ENCODE results near the gene HOXA7. TPM values are rescaled to one million over a fixed set of nuclear protein-coding genes. Genes with fewer than 3 reads are reported as not detected.

HOXA7 gene
- total RNA-seq (not detected), polyA plus RNA-seq (not detected)

- H3K4me1 ChIP-seq (ENCODE audit: insufficient read depth, low read length) = peaks cover 53% of the 10 kb centered on the region
- intact Hi-C loops (cut with micrococcal nuclease) = no loop called here
- no peaks in the 10 kb centered on the region for H3K9me3 ChIP-seq (ENCODE audit: control insufficient read depth in 1 of 2, low read length in 2 of 2)
- ChIA-PET POLR2A (ENCODE audit: partially characterized antibody) (interaction anchor here (0.6 to 1.1 kb wide), 3 partner anchors 16 to 376 kb away, joined by 3 read pairs; no protein-coding TSS in a partner anchor), CTCF (ENCODE audit: partially characterized antibody) (interaction anchor here (0.9 to 1.5 kb wide), 5 partner anchors 12 to 788 kb away, joined by 3 to 6 read pairs (median 4); partner anchors contain the start of gene HOXA10)
- H3K27ac ChIP-seq (ENCODE audit: low read depth, low read length) = no peak within 1 kb of the TSS
- Mint-ChIP-seq H3K27ac (peak within 1 kb of the TSS in 5 of 7 donors; percentile 70 to 93 (median 88)), H3K9me3 (peaks cover 0 to 43% (median 0%) of the 10 kb centered on the region in 8 donors), H3K4me3 (peak within 1 kb of the TSS in 7 of 8 donors; percentile 38 to 88 (median 74)), H3K36me3 (peaks cover 0 to 3% of the 10 kb centered on the region in 2 donors), H3K27me3 (peaks cover 73 to 78% of the 10 kb centered on the region in 2 donors), H3K4me1 (peaks cover 28 to 80% (median 45%) of the 10 kb centered on the region in 4 donors)
- H3K4me3 ChIP-seq (ENCODE audit: low read length in 2 of 2) = no peak within 1 kb of the TSS
- no peaks in the 10 kb centered on the region for H3K36me3 ChIP-seq (ENCODE audit: insufficient read depth, low read length)
- peaks cover 86% of the 10 kb centered on the region for H3K27me3 ChIP-seq (ENCODE audit: insufficient read depth, low read length)
- DNase-seq = no peak
Observed at GRCh38 chr7:27156508-27156898, at the start of gene HOXA7. TSS of gene HOXA7 (minus strand) at chr7:27156675. CDS start at chr7:27156545, 130 bp downstream.

GRCh38 chr7:27205325-27206280, 49.1 kb upstream of the HOXA7 start:
- POLR2A ChIA-PET (ENCODE audit: partially characterized antibody) = no interaction called here
- Histone ChIP-seq H3K36me3 (ENCODE audit: insufficient read depth, low read length) (no peaks in the 10 kb centered on the region), H3K27ac (ENCODE audit: low read depth, low read length) (no peak overlapping the region), H3K4me3 (ENCODE audit: low read length in 2 of 2) (no peak overlapping the region), H3K27me3 (ENCODE audit: insufficient read depth, low read length) (peaks cover 68% of the 10 kb centered on the region), H3K9me3 (ENCODE audit: control insufficient read depth in 1 of 2, low read length in 2 of 2) (no peaks in the 10 kb centered on the region), H3K4me1 (ENCODE audit: insufficient read depth, low read length) (peaks cover 26% of the 10 kb centered on the region)
- Mint-ChIP-seq H3K4me1 (peaks cover 24 to 45% (median 33%) of the 10 kb centered on the region in 4 donors), H3K27me3 (peaks cover 70 to 87% of the 10 kb centered on the region in 2 donors), H3K36me3 (no peaks in the 10 kb centered on the region), H3K4me3 (peak overlapping the region in 6 of 8 donors; percentile 32 to 68 (median 52)), H3K27ac (peak overlapping the region in 2 of 7 donors; percentile 35 to 75), H3K9me3 (peaks cover 0 to 7% (median 0%) of the 10 kb centered on the region in 8 donors)
- intact Hi-C loops (cut with micrococcal nuclease) = no loop called here
- CTCF ChIA-PET (ENCODE audit: partially characterized antibody) = interaction anchor here (2.5 kb wide), 1 partner anchor 10 kb away, joined by 9 read pairs; no protein-coding TSS in a partner anchor
- DNase-seq = no peak

- ChIA-PET POLR2A (ENCODE audit: partially characterized antibody) (no interaction called here), CTCF (ENCODE audit: partially characterized antibody) (interaction anchor here (2.5 kb wide), 1 partner anchor 9 kb away, joined by 9 read pairs; no protein-coding TSS in a partner anchor)
- Mint-ChIP-seq H3K4me1 (peaks cover 24 to 45% (median 31%) of the 10 kb centered on the region in 4 donors), H3K4me3 (peak overlapping the region in 4 of 8 donors; percentile 0 to 54 (median 40)), H3K36me3 (no peaks in the 10 kb centered on the region), H3K27me3 (peaks cover 68 to 84% of the 10 kb centered on the region in 2 donors), H3K9me3 (peaks cover 0 to 5% (median 0%) of the 10 kb centered on the region in 8 donors), H3K27ac (peak overlapping the region in 2 of 7 donors; percentile 17 to 33)
- no peaks in the 10 kb centered on the region for H3K9me3 ChIP-seq (ENCODE audit: control insufficient read depth in 1 of 2, low read length in 2 of 2)
- peaks cover 28% of the 10 kb centered on the region for H3K4me1 ChIP-seq (ENCODE audit: insufficient read depth, low read length)
- H3K27ac ChIP-seq (ENCODE audit: low read depth, low read length) = no peak overlapping the region
- no peak for DNase-seq
- peaks cover 68% of the 10 kb centered on the region for H3K27me3 ChIP-seq (ENCODE audit: insufficient read depth, low read length)
- H3K36me3 ChIP-seq (ENCODE audit: insufficient read depth, low read length) = no peaks in the 10 kb centered on the region
- intact Hi-C loops (cut with micrococcal nuclease) = no loop called here
- H3K4me3 ChIP-seq (ENCODE audit: low read length in 2 of 2) = no peak overlapping the region
Observed at GRCh38 chr7:27204851-27205322, 48.4 kb upstream of the HOXA7 start.

- H3K27me3 Mint-ChIP-seq = peaks cover 70 to 80% of the 10 kb centered on the region in 2 donors
- peaks cover 69% of the 10 kb centered on the region for H3K27me3 ChIP-seq (ENCODE audit: insufficient read depth, low read length)
- peaks cover 0 to 5% (median 0%) of the 10 kb centered on the region in 8 donors for H3K9me3 Mint-ChIP-seq
- no peak overlapping the region for H3K4me3 ChIP-seq (ENCODE audit: low read length in 2 of 2)
- POLR2A ChIA-PET (ENCODE audit: partially characterized antibody) = interaction anchor here (1.2 kb wide), 1 partner anchor 21 kb away, joined by 3 read pairs; no protein-coding TSS in a partner anchor
- H3K36me3 Mint-ChIP-seq = no peaks in the 10 kb centered on the region
- no peaks in the 10 kb centered on the region for H3K9me3 ChIP-seq (ENCODE audit: control insufficient read depth in 1 of 2, low read length in 2 of 2)
- H3K4me3 Mint-ChIP-seq = peak overlapping the region in 3 of 8 donors; percentile 0 to 27 (median 3)
- peaks cover 25 to 50% (median 33%) of the 10 kb centered on the region in 4 donors for H3K4me1 Mint-ChIP-seq
- peak overlapping the region in 3 of 7 donors; percentile 2 to 50 (median 33) for H3K27ac Mint-ChIP-seq
- intact Hi-C loops (cut with micrococcal nuclease) = no loop called here
- no peak for DNase-seq
- H3K4me1 ChIP-seq (ENCODE audit: insufficient read depth, low read length) = peaks cover 30% of the 10 kb centered on the region
- CTCF ChIA-PET (ENCODE audit: partially characterized antibody) = interaction anchor here (2.5 kb wide), 1 partner anchor 8 kb away, joined by 9 read pairs; no protein-coding TSS in a partner anchor
- no peak overlapping the region for H3K27ac ChIP-seq (ENCODE audit: low read depth, low read length)
- H3K36me3 ChIP-seq (ENCODE audit: insufficient read depth, low read length) = no peaks in the 10 kb centered on the region
Observed at GRCh38 chr7:27203964-27204594, 47.6 kb upstream of the HOXA7 start.

- H3K9me3 Mint-ChIP-seq = peaks cover 0 to 7% (median 0%) of the 10 kb centered on the region in 8 donors
- H3K9me3 ChIP-seq (ENCODE audit: control insufficient read depth in 1 of 2, low read length in 2 of 2) = no peaks in the 10 kb centered on the region
- CTCF ChIA-PET (ENCODE audit: partially characterized antibody) = no interaction called here
- peaks cover 36% of the 10 kb centered on the region for H3K4me1 ChIP-seq (ENCODE audit: insufficient read depth, low read length)
- no peak overlapping the region for H3K4me3 ChIP-seq (ENCODE audit: low read length in 2 of 2)
- intact Hi-C loops (cut with micrococcal nuclease) = no loop called here
- H3K27me3 Mint-ChIP-seq = peaks cover 71 to 80% of the 10 kb centered on the region in 2 donors
- H3K36me3 Mint-ChIP-seq = no peaks in the 10 kb centered on the region
- H3K4me3 Mint-ChIP-seq = no peak overlapping the region
- no peak overlapping the region for H3K27ac ChIP-seq (ENCODE audit: low read depth, low read length)
- POLR2A ChIA-PET (ENCODE audit: partially characterized antibody) = interaction anchor here (0.6 to 1.2 kb wide), 2 partner anchors 20 to 498 kb away, joined by 3 read pairs; no protein-coding TSS in a partner anchor
- DNase-seq = no peak
- H3K27me3 ChIP-seq (ENCODE audit: insufficient read depth, low read length) = peaks cover 75% of the 10 kb centered on the region
- no peaks in the 10 kb centered on the region for H3K36me3 ChIP-seq (ENCODE audit: insufficient read depth, low read length)
- H3K27ac Mint-ChIP-seq = peak overlapping the region in 2 of 7 donors; percentile 22 to 33
- H3K4me1 Mint-ChIP-seq = peaks cover 25 to 56% (median 36%) of the 10 kb centered on the region in 4 donors
Observed at GRCh38 chr7:27203365-27203953, 47.0 kb upstream of the HOXA7 start.

GRCh38 chr7:27202862-27203134, 46.3 kb upstream of the HOXA7 start:
- Mint-ChIP-seq H3K27ac (no peak overlapping the region), H3K9me3 (peaks cover 0 to 7% (median under 1%) of the 10 kb centered on the region in 8 donors), H3K4me1 (peaks cover 28 to 63% (median 40%) of the 10 kb centered on the region in 4 donors), H3K36me3 (no peaks in the 10 kb centered on the region), H3K27me3 (peaks cover 75 to 82% of the 10 kb centered on the region in 2 donors), H3K4me3 (peak overlapping the region in 1 of 8 donors; percentile 20)
- no peak for DNase-seq
- no peak overlapping the region for H3K27ac ChIP-seq (ENCODE audit: low read depth, low read length)
- intact Hi-C loops (cut with micrococcal nuclease) = no loop called here
- ChIA-PET CTCF (ENCODE audit: partially characterized antibody) (interaction anchor here (0.7 to 1.2 kb wide), 2 partner anchors 40 to 887 kb away, joined by 4 read pairs; no protein-coding TSS in a partner anchor), POLR2A (ENCODE audit: partially characterized antibody) (interaction anchor here (0.6 to 1.3 kb wide), 2 partner anchors 18 to 498 kb away, joined by 3 read pairs; partner anchors contain the start of gene HOXA11)
- no peak overlapping the region for H3K4me3 ChIP-seq (ENCODE audit: low read length in 2 of 2)
- no peaks in the 10 kb centered on the region for H3K9me3 ChIP-seq (ENCODE audit: control insufficient read depth in 1 of 2, low read length in 2 of 2)
- peaks cover 81% of the 10 kb centered on the region for H3K27me3 ChIP-seq (ENCODE audit: insufficient read depth, low read length)
- H3K4me1 ChIP-seq (ENCODE audit: insufficient read depth, low read length) = peaks cover 40% of the 10 kb centered on the region
- H3K36me3 ChIP-seq (ENCODE audit: insufficient read depth, low read length) = no peaks in the 10 kb centered on the region

All from CD4-positive, alpha-beta memory T cell (primary cell).